ENCODE measurements around the gene CDKN1C. TPM values are rescaled to one million over a fixed set of nuclear protein-coding genes. Genes with fewer than 3 reads are reported as not detected.

CDKN1C gene
- total and polyA plus RNA-seq, 4 donors, result 2.6 to 10.2 (median 3.5) TPM

- peak overlapping the region in 1 of 2 donors; percentile 27 for H3K9ac ChIP-seq (ENCODE audit: low read depth in 1 of 2, low read length in 2 of 2)
- no peaks in the 10 kb centered on the region for H3K36me3 ChIP-seq (ENCODE audit: control insufficient read depth in 4 of 4, insufficient read depth in 3 of 4, low read depth in 1 of 4, low read length in 3 of 4)
- DNase-seq (ENCODE audit: low spot score), result no peak
- 69% methylated on average over 4 of the region's 4 CpGs for WGBS
- H3K27me3 ChIP-seq (ENCODE audit: control insufficient read depth in 4 of 4, insufficient read depth in 4 of 4, low read length in 3 of 4), result no peaks in the 10 kb centered on the region
- no peaks in the 10 kb centered on the region for H3K9me3 ChIP-seq (ENCODE audit: control insufficient read depth in 4 of 4, low read length in 3 of 4)
- H3K27ac ChIP-seq (ENCODE audit: low read depth in 1 of 2, low read length in 2 of 2), result no peak overlapping the region
- no peak overlapping the region for H3K4me3 ChIP-seq (ENCODE audit: low read depth in 1 of 3, low read length in 3 of 3)
- H3K4me1 ChIP-seq (ENCODE audit: control insufficient read depth in 4 of 4, insufficient read depth in 4 of 4, low read length in 3 of 4), result peaks cover 11 to 23% (median 18%) of the 10 kb centered on the region in 4 donors
- TF ChIP-seq FOXA1 (IDR thresholded peaks at IDR 0.05) (no peak), FOXA2 (IDR thresholded peaks at IDR 0.05) (no peak), REST (IDR thresholded peaks at IDR 0.05) (no peak)
These were observed 45.8 kb upstream of the CDKN1C start for GRCh38 chr11:2931420-2931746.

- WGBS, result 35% methylated on average over 21 of the region's 21 CpGs
These were observed 45.3 kb upstream of the CDKN1C start for GRCh38 chr11:2930704-2931419.

More at GRCh38 chr11:2930704-2931419, 45.3 kb upstream of the CDKN1C start:
- peak overlapping the region in 2 of 3 donors; percentile 48 to 59 for H3K4me3 ChIP-seq (ENCODE audit: low read depth in 1 of 3, low read length in 3 of 3)
- DNase-seq (ENCODE audit: low spot score), result peak; percentile 68
- H3K27ac ChIP-seq (ENCODE audit: low read depth in 1 of 2, low read length in 2 of 2), result peak overlapping the region in 1 of 2 donors; percentile 48
- H3K9ac ChIP-seq (ENCODE audit: low read depth in 1 of 2, low read length in 2 of 2), result peak overlapping the region; percentile 27 to 41
- peak; percentile 16 for TF ChIP-seq SP1 (IDR thresholded peaks at IDR 0.05)
- TF ChIP-seq EGR1 (IDR thresholded peaks at IDR 0.05; ENCODE audit: low read depth in 2 of 2), result no peak
- TF ChIP-seq TAF1 (conservative IDR thresholded peaks at IDR 0.05), result no peak
- peak in 1 of 2 donors; percentile 25 for TF ChIP-seq HNF4A (conservative IDR thresholded peaks at IDR 0.05)
- TF ChIP-seq RXRA (IDR thresholded peaks at IDR 0.05), result peak in 1 of 2 donors; percentile 36
- TF ChIP-seq CTCF (IDR thresholded peaks at IDR 0.05; ENCODE audit: low read depth, low read length, missing input control), result peak; percentile 78
- peak; percentile 89 to 91 for TF ChIP-seq RAD21 (IDR thresholded peaks at IDR 0.05)
- peaks cover 11 to 23% (median 18%) of the 10 kb centered on the region in 4 donors for H3K4me1 ChIP-seq (ENCODE audit: control insufficient read depth in 4 of 4, insufficient read depth in 4 of 4, low read length in 3 of 4)
- no peaks in the 10 kb centered on the region for H3K27me3 ChIP-seq (ENCODE audit: control insufficient read depth in 4 of 4, insufficient read depth in 4 of 4, low read length in 3 of 4)
- no peaks in the 10 kb centered on the region for H3K9me3 ChIP-seq (ENCODE audit: control insufficient read depth in 4 of 4, low read length in 3 of 4)
- H3K36me3 ChIP-seq (ENCODE audit: control insufficient read depth in 4 of 4, insufficient read depth in 3 of 4, low read depth in 1 of 4, low read length in 3 of 4), result no peaks in the 10 kb centered on the region

Measured in liver (tissue), 9 donors.